NCI-H1092 treated with DMSO at 0.1 percent for 48 hours (cell line): ENCODE measurements around the gene RECQL.
"Not testable (repeated sequence)": the region's sequence is repeated elsewhere in the genome, so short reads cannot be mapped to it uniquely, and the experiment has no call there.

Experiments
- DNase-seq: peaks from one replicate; lab custom pipeline; 2025; lab: John Stamatoyannopoulos, UW

Gene RECQL

GRCh38 chr12:21502872-21503271 lies 1.4 kb upstream of the RECQL start:
- no peak for DNase-seq

DNA sequence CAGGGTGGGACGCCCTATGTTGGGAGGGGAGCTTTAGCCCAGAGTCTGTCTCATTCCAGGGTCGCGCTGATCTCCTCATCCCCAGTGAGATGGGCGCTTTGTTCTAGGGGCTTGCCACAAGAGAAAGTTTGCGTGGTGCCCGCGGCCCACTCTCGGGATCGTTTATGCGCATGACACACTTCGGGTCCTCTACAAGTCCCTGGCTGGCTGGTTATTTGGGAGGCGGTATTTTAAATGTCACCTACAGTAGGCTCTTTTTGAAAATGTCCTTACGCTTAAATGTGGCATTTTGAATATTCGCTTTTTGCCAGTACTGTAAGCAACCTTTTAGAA lies 695 bp upstream of the RECQL start:
- no peak for DNase-seq

GRCh38 chr12:21500786-21501257 lies 613 bp downstream of the RECQL start:
- no peak for DNase-seq

- DNase-seq: no peak
Measured at GRCh38 chr12:21499765-21500164, 1.7 kb downstream of the RECQL start.

DNA sequence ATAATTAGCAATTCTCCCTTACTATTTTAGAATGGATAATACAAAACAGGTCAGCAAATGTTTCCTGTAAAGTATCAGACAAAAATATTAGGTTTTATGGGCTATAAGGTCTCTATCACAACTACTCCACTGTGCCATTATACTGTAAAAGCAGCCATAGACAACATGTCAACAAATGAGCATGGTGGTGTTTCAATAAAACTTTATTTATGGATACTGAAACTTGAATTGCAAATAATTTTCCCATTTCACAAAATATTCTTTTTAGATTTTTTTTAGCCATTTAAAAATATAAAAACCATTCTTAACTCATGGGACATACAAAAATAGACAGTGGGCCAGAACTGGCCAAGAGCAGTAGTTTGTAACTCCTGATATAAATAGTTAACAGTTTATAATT lies 15.4 kb downstream of the RECQL start:
- DNase-seq: no peak

- DNase-seq: peak; percentile 93
Measured at GRCh38 chr12:21483531-21483930, 17.9 kb downstream of the RECQL start.

DNA sequence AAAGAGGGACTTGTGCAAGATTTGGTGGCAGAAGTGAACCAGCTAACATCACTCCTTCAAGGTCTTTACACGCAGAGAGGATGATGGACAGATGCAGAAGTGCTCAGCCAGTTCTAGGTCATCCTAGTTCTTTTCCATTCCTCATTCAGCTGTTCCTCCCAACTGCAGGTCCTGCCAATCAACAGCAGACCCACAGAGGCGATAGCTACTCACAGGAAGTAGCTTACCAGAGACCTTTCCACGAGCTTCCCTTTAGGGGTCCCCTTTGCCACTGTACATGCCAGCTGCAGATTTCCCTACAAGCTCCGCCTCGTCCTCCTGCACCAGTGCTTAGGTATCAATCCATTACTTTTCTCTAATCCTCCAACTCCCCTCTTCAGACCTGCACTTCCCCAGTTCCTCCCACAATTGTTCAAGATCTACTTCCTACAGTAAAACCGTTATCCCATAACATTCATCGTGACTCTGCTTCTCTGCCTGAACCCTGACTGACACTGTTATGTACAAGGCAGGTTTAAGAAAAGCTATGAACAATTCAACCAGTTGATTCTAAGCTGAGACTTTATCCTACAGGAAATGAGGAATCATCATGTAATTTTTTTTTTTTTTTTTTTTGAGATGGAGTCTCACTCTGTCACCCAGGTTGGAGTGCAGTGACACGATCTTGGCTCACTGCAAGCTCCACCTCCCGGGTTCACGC lies 22.5 kb downstream of the RECQL start:
- no peak for DNase-seq

- no peak for DNase-seq
Measured at GRCh38 chr12:21476949-21477348, 24.5 kb downstream of the RECQL start.

DNA sequence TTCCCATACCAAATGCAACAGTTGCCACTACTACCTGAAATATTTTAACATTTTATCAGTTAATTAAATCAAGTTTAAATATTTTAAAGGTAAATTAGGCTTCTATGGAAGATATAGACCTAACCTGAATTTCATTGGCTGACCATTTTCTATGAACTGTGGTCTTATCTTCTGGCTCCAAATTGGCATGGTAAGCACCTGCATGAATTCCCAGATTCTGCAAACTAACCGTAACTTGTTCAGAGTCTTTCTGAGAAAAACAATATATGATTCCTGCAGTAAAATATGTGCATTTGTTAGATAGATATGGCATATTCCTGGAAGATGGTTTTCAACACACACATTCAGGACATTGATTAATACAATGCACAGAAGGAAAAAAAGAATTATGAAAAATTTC lies 25.9 kb downstream of the RECQL start:
- no peak for DNase-seq

- no peak for DNase-seq
Measured at GRCh38 chr12:21472197-21472823, 29.1 kb downstream of the RECQL start.

- no peak for DNase-seq
Measured at GRCh38 chr12:21471294-21471693, 30.1 kb downstream of the RECQL start.

DNA sequence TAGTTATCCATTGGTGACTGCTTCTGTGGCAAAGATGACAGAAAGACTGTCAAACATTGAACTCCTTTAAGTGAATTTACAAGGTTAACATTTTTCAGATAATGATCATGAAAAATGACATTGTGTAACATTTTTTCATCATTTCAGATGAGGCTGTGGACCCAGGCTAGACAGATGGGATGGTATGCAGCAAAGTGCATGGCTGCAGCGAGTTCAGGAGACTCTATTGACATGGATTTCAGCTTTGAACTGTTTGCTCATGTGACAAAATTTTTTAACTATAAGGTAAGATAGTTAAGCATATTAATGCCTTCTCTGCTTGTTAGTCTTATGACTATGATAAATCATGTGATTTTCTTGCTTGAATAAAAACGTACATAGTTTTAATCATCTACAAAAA lies 34.1 kb downstream of the RECQL start:
- DNase-seq: not testable (repeated sequence)

DNA sequence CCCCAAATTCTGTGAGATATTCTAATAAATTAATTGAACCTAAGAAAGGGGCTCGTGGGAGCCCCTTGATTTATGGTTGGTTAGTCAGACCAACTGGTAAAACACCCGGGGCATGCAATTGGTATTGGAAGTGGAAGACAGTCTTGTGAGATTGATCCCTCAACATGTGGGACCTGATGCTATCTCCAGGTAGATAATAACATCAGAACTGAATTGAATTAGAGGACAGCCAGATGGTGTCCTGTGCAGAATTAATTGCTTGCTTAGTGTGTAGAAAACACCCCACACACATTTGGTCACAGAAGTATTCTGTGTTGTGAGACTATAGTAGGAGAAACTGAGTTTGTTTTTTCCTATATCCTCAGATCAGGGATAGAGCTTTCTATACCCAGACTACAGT lies 42.0 kb downstream of the RECQL start:
- DNase-seq: no peak

- no peak for DNase-seq
Measured at GRCh38 chr12:21456291-21456780, 45.1 kb downstream of the RECQL start.

DNA sequence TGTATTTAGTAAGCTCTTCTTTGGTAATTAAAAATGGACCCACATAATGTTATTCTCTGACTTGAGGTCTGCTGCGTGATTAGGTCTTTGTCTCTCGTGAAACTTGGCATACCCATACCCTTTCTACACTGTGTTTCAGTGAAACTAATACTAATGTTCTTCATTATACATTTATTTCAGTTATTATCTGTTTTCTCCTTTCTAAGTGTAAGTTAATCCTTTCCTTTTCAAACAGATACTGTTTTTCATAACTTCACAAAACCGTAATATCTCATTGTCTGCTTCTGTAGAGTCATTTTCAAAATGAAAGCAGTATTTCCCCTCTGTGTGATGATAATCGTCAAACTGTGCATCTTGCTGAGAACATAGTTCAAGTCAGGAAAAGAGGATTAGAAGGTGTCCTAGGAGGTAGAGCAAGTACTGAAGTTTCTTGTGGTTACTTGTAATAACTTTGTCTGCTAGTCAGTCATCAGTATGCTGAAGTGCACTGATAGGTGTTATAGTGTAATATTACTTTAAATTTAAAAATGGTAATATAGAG lies 48.1 kb downstream of the RECQL start:
- DNase-seq: no peak

- DNase-seq: no peak
Measured at GRCh38 chr12:21451529-21451928, 49.9 kb downstream of the RECQL start.

- DNase-seq: no peak
Measured at GRCh38 chr12:21444193-21445146, 57.0 kb downstream of the RECQL start.

- no peak for DNase-seq
Measured at GRCh38 chr12:21439347-21439746, 62.1 kb downstream of the RECQL start.

DNA sequence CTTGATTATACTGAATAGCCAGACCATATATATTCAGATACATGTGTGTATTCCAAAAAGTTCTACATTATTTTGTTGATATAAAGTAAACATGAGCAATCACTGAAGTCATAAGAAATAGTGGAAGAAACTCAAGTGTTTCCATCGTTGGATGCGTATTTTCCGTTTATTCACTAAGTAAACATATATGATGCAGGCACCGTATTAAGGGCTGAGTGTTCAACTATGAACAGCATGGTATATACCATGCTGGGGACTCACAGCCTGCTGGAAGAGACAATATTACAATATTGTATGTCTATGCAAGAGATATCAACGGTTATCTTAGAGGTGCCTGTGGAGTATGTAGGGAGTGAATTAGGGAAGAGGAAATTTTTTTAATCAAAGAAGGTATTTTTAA lies 62.8 kb downstream of the RECQL start:
- DNase-seq: no peak

DNA sequence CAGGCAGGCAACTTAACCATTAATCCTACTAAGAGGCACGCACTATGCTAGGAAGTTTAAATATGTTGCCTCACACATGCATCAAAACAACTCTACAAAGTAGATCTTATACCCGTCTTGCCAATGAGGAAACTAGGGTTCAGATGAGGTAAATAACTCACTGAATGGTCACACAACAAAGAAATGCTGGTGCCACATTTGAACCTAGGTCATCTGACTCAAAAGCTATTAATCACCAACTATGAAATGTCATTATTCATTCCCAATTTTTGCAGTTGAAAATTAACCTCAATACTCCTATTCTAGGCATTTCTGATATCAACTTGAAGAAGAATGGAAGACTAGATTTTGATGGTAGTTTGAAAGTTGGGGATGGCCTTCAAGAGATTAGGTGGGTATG lies 66.7 kb downstream of the RECQL start:
- DNase-seq: no peak

DNA sequence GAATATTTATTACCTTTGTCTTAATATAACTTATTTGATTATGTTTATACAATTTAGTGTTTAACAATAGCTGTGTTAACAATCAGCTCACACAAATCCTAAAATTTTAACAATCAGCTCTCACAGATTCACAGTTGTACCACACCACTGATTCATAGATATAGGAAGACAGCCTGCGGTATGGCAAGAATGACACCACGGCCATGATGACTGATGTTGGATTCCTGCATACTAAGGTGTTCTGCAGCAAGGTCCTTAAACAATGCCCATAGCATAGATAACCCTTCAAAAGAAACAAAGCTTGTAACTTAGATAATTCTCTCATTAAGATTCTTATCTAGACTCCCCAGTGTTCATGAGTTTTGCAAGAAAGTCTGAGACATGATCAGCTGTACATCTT lies 67.9 kb downstream of the RECQL start:
- no peak for DNase-seq

DNA sequence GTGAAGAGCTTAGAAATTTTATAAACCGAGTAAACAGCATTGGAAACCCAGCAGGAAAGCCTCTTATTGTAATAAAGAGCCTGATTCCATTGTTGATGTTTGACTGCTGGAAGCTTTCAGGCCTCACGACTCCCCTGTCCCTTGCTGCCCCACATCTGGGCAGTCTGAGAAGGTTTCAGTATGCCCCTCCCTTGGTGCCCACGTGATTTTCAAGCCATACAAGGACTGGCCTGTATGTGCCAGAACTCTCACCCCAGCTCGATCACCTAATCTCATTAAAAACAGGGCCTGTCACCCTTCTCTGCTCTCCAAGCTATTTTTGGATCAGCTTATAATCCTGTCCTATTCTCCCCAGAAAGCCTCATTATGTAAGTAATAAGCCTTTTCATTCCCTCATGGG lies 71.4 kb downstream of the RECQL start:
- no peak for DNase-seq
